ENCODE measurements around the gene PARP11.

DNA sequence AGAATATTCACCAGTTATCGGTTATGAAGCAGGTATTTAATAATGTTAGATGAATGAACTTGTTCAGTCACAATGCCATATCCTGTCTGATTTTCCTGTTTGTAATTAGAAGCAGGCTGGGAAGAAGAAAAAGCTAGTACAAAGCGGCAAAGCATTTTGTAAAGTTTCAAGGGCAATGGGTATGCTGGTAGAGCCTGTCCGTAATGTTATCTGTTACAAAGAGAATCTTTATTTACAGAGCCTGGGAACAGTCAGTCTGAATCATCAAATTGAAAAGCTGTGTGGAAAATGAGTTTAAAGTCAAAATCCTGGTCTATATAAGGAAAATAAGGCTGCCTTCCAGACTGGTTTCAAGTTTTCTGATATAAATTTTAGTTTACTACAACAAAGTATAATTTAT is 40.5 kb downstream of the PARP11 start:
- TF ChIP-seq TEAD4 (CRISPR knock-in tag; IDR thresholded peaks at IDR 0.05) (no peak), ZNF138 (CRISPR knock-in tag; conservative IDR thresholded peaks at IDR 0.05) (no peak)

Measured in WTC11 (cell line).